Stimulated activated CD8-positive, alpha-beta memory T cell treated with anti-CD3 and anti-CD28 coated beads, Interleukin-4, amount 100 ng/mL, for 4 hours (primary cell): Measurements from ENCODE around the gene MOG.

Experiments used
- DNase-seq, 2 donors: peaks; one replicate each; pipeline ENCODE4 v3.0.0-alpha.2; 2020; ENCODE audit warnings: low read depth in 2 of 2, low spot score in 1 of 2

Gene MOG

GRCh38 chr6:29675561-29675960 is 18.7 kb downstream of the MOG start:
- DNase-seq: no peak

GRCh38 chr6:29676981-29677601 is 20.2 kb downstream of the MOG start:
- DNase-seq: no peak

- no peak for DNase-seq
Observed at GRCh38 chr6:29678114-29678513, 21.2 kb downstream of the MOG start.

GRCh38 chr6:29679962-29680361 is 23.1 kb downstream of the MOG start:
- DNase-seq: no peak

- no peak for DNase-seq
Observed at GRCh38 chr6:29680416-29680815, 23.5 kb downstream of the MOG start.

GRCh38 chr6:29680904-29681303 is 24.0 kb downstream of the MOG start, which contains the start of gene ZFP57:
Gene ZFP57, minus strand, starts transcription at chr6:29681152. Its CDS starts 4,149 bp downstream, at chr6:29677003.
- no peak for DNase-seq

- no peak for DNase-seq
Observed at GRCh38 chr6:29681811-29682210, 24.9 kb downstream of the MOG start.

- DNase-seq: no peak
Observed at GRCh38 chr6:29685718-29686326, 28.9 kb downstream of the MOG start.

- DNase-seq: no peak
Observed at GRCh38 chr6:29694637-29695036, 37.7 kb downstream of the MOG start.

- DNase-seq: no peak
Observed at GRCh38 chr6:29696147-29697125, 39.5 kb downstream of the MOG start.

GRCh38 chr6:29702519-29703103 is 45.7 kb downstream of the MOG start:
- peak; percentile 47 to 61 for DNase-seq

GRCh38 chr6:29705389-29706231 is 48.7 kb downstream of the MOG start:
- no peak for DNase-seq

GRCh38 chr6:29708432-29709179 is 51.7 kb downstream of the MOG start:
- no peak for DNase-seq

GRCh38 chr6:29709188-29709587 is 52.3 kb downstream of the MOG start:
- no peak for DNase-seq

- DNase-seq: no peak
Observed at GRCh38 chr6:29710281-29710941, 53.5 kb downstream of the MOG start.

GRCh38 chr6:29720863-29721262 is 64.0 kb downstream of the MOG start:
- no peak for DNase-seq
